ENCODE data around the gene ARFGEF2. TPM values are rescaled to one million over a fixed set of nuclear protein-coding genes. Genes with fewer than 3 reads are reported as not detected.

ARFGEF2 gene
- total RNA-seq, 1 donor from 2014 or later = 16.6 TPM

GRCh38 chr20:48912065-48912464, 9.4 kb upstream of the ARFGEF2 start:
- Histone ChIP-seq H3F3A (ENCODE audit: low read depth) (no peaks in the 10 kb centered on the region), H3K79me2 (ENCODE audit: low read depth) (no peaks in the 10 kb centered on the region), H3K4me2 (no peak overlapping the region), H3K27ac (no peak overlapping the region), H3K27me3 (peaks cover 4% of the 10 kb centered on the region), H3K4me1 (no peaks in the 10 kb centered on the region), H2AFZ (replicated peaks) (no peak overlapping the region), H3K9me3 (ENCODE audit: low read depth) (no peaks in the 10 kb centered on the region), H3K36me3 (no peaks in the 10 kb centered on the region), H4K20me1 (ENCODE audit: low read depth) (no peaks in the 10 kb centered on the region), H3K4me3 (no peak overlapping the region), H3K9ac (no peak overlapping the region)
- no peak overlapping the region for H3K27ac Mint-ChIP-seq
- no peaks in the 10 kb centered on the region for H3K27me3 Mint-ChIP-seq (ENCODE audit: insufficient read depth, low read depth)
- no peak for DNase-seq (ENCODE audit: low spot score)
- no peaks in the 10 kb centered on the region for H3K36me3 Mint-ChIP-seq
- TF ChIP-seq CTCF (IDR thresholded peaks at IDR 0.05) = no peak
- TF ChIP-seq EZH2 (IDR thresholded peaks at IDR 0.05) = no peak
- no peak for TF ChIP-seq EZH2phosphoT487 (IDR thresholded peaks at IDR 0.05)
- no peaks in the 10 kb centered on the region for H3K4me1 Mint-ChIP-seq
- H3K4me3 Mint-ChIP-seq = no peak overlapping the region
- peaks cover 17% of the 10 kb centered on the region for H3K9me3 Mint-ChIP-seq

DNA sequence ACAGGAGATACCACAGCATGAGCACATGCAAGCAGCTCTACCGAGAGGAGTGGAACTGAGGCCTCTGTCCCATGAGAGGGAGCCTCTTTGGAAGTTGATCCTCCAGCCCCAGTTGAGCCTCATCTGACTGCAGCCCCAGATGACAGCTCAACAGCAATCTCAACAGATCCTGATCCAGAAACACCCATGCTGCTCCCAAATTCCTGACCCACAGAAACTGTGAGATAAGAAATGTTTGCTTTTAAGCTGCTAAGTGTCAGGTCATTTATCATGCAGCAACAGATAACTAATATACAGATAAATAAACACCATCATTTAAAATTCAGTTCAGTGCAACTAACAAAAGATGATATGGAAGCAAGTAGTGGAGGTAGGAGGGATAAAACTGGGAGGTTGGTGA, 4.8 kb upstream of the ARFGEF2 start:
- Histone ChIP-seq H2AFZ (replicated peaks) (no peak overlapping the region), H3K9ac (no peak overlapping the region), H4K20me1 (ENCODE audit: low read depth) (no peaks in the 10 kb centered on the region), H3K27ac (no peak overlapping the region), H3K4me1 (no peaks in the 10 kb centered on the region), H3K4me2 (no peak overlapping the region), H3K4me3 (no peak overlapping the region), H3K79me2 (ENCODE audit: low read depth) (no peaks in the 10 kb centered on the region), H3K9me3 (ENCODE audit: low read depth) (no peaks in the 10 kb centered on the region), H3K27me3 (no peaks in the 10 kb centered on the region), H3F3A (ENCODE audit: low read depth) (peaks cover 7% of the 10 kb centered on the region), H3K36me3 (no peaks in the 10 kb centered on the region)
- Mint-ChIP-seq H3K36me3 (no peaks in the 10 kb centered on the region), H3K4me1 (peaks cover 16% of the 10 kb centered on the region), H3K27ac (no peak overlapping the region), H3K9me3 (no peaks in the 10 kb centered on the region), H3K4me3 (no peak overlapping the region), H3K27me3 (ENCODE audit: insufficient read depth, low read depth) (no peaks in the 10 kb centered on the region)
- TF ChIP-seq EZH2 (IDR thresholded peaks at IDR 0.05) = no peak
- no peak for TF ChIP-seq EZH2phosphoT487 (IDR thresholded peaks at IDR 0.05)
- no peak for TF ChIP-seq CTCF (IDR thresholded peaks at IDR 0.05)
- no peak for DNase-seq (ENCODE audit: low spot score)

DNA sequence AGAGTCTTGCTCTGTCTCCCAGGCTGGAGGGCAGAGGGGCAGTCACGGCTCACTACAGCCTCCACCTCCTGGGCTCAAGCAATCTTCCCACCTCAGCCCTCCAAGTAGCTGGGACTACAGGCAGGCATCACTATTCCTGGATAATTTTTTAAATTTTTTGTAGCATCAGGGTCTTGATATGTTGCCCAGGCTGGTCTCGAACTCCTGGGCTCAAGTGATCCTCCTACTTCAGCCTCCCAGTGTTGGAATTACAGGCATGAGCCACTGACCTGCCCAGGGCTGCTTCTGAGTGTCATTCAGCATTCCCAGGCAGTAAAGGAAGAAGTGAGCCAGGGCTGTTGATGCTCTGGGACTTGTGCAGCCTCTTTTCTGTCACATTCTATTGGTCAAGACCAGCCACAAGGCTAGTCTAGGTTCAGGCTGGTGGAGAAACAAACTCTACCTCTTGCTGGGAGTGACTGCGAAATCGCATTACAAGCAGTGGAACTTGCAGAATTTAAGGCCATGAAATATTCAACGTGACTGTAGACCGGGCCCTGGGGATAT, 2.1 kb upstream of the ARFGEF2 start:
- no peaks in the 10 kb centered on the region for H3K9me3 ChIP-seq (ENCODE audit: low read depth)
- H3K9ac ChIP-seq = no peak overlapping the region
- peaks cover 25% of the 10 kb centered on the region for H3K79me2 ChIP-seq (ENCODE audit: low read depth)
- Mint-ChIP-seq H3K4me1 (peaks cover 30% of the 10 kb centered on the region), H3K36me3 (no peaks in the 10 kb centered on the region), H3K27me3 (ENCODE audit: insufficient read depth, low read depth) (no peaks in the 10 kb centered on the region), H3K4me3 (peak overlapping the region; percentile 36), H3K27ac (no peak overlapping the region), H3K9me3 (no peaks in the 10 kb centered on the region)
- no peaks in the 10 kb centered on the region for H3K27me3 ChIP-seq
- no peak for TF ChIP-seq EZH2 (IDR thresholded peaks at IDR 0.05)
- no peak for TF ChIP-seq EZH2phosphoT487 (IDR thresholded peaks at IDR 0.05)
- TF ChIP-seq CTCF (IDR thresholded peaks at IDR 0.05) = no peak
- no peak overlapping the region for H3K4me2 ChIP-seq
- H3K27ac ChIP-seq = no peak overlapping the region
- H3K36me3 ChIP-seq = no peaks in the 10 kb centered on the region
- no peaks in the 10 kb centered on the region for H4K20me1 ChIP-seq (ENCODE audit: low read depth)
- H3K4me3 ChIP-seq = no peak overlapping the region
- no peak overlapping the region for H2AFZ ChIP-seq (replicated peaks)
- DNase-seq (ENCODE audit: low spot score) = no peak
- peaks cover 9% of the 10 kb centered on the region for H3K4me1 ChIP-seq
- peaks cover 7% of the 10 kb centered on the region for H3F3A ChIP-seq (ENCODE audit: low read depth)

Data from neural progenitor cell (in vitro differentiated cells).